Stimulated activated CD8-positive, alpha-beta memory T cell treated with anti-CD3 and anti-CD28 coated beads, Interleukin-2, amount 100 ng/mL, for 48 hours (primary cell): ENCODE results near the gene COX6A1.
A peak's percentile ranks its signal among the peaks of the same experiment; 100 is the strongest.

Experiments
- DNase-seq, 2 donors: peaks; one replicate each; pipeline ENCODE4 v3.0.0-alpha.2; 2020; ENCODE audit warnings: low read depth in 2 of 2

COX6A1 gene

DNA sequence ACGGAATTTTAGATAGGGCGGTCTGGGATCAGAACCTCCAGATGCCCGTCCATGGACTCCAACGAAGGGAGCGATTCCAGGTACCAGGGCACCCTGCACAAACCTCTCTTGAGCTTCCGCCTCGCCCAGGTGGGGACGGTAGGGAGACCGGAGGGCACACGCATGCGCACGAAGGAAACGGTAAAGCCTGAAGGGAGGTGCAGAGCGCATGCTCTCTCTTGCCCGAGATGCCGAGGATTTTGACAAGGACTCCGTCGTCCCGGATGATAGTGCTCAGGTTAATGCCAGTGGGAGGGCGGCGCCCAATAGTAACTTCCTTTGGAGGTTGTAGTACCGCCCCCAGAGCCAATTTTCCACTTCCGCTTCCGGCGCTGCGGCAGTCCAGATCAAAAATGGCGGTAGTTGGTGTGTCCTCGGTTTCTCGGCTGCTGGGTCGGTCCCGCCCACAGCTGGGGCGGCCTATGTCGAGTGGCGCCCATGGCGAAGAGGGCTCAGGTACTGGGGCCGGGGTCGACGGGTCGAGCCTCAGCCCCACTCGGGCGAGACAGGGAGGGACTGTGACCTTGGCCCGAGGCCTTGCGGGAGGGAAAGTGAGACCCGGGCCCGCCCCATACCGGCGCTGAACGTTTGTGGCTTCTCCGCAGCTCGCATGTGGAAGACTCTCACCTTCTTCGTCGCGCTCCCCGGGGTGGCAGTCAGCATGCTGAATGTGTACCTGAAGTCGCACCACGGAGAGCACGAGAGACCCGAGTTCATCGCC lies at the start of gene COX6A1:
COX6A1 (plus strand) TSS at position 379 of the 760 bp plus-strand sequence; CDS start at position 393, 14 bp downstream.
- DNase-seq = peak; percentile 94 to 98

DNA sequence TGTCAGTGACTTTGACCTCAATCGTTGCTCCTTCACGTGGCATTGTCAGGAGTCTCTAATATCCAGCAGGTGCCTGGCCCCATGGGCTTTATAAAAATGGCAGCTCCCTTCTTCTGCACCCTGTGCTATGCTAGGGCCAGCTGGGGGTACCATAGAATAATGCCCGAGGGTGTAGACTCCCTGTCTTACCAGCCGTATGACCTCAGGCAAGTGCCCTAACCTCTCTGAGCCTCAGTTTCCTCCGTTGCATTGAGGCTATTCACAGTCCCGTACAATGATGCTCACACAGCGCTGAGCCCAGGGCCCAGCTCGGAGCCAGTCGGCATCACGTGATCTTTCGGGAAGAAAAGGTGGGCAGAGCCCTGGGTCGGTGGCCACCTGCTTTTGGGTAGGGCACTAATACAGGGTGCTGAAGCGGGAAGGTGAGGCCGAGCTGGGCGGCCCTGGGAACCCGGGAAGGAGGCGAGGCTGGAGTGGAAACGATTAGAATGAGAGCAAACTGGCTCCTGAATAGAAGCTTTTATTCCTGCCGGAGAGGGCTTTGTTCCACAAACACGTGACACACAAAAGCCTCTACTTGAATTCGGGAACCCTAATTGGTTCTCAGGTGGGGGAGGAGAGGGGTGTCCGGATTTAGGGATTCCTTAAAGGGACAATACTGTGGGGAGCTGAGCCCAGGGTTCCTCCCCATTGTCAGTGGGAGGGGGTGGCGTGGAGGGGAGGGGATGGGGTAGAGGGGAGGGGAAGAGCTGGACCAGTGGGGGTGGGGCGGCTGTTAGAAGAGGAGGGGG lies 49.0 kb upstream of the COX6A1 start:
- no peak for DNase-seq

DNA sequence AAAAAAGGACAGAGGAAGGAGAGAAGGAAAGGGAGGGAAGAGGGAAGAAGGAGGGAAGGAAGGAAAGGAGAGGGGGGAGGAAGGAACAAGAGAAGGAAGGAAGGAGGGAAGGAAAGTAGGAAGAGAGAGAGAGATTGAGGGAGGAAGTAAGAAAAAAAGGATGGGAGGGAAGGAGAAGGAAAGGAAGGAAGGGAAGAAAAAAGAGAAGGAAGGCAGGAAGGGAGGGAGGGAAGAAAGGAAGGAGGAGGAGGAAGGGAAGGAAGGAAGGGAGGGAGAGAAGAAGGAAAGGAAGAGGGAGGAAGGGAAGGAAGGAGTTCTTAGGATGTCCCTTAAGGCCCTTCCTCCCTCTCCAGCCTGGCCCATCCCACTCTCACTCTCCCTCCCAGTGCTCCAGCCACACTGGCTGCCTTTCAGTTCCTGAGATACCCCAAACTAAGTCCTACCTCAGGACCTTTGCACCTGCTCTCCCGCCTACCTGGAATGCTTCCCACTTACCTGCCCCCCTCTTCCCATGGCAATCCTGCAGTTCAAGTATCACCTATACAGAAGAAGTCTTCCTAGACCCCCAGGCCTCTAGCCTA lies 47.3 kb upstream of the COX6A1 start:
- DNase-seq = no peak

DNA sequence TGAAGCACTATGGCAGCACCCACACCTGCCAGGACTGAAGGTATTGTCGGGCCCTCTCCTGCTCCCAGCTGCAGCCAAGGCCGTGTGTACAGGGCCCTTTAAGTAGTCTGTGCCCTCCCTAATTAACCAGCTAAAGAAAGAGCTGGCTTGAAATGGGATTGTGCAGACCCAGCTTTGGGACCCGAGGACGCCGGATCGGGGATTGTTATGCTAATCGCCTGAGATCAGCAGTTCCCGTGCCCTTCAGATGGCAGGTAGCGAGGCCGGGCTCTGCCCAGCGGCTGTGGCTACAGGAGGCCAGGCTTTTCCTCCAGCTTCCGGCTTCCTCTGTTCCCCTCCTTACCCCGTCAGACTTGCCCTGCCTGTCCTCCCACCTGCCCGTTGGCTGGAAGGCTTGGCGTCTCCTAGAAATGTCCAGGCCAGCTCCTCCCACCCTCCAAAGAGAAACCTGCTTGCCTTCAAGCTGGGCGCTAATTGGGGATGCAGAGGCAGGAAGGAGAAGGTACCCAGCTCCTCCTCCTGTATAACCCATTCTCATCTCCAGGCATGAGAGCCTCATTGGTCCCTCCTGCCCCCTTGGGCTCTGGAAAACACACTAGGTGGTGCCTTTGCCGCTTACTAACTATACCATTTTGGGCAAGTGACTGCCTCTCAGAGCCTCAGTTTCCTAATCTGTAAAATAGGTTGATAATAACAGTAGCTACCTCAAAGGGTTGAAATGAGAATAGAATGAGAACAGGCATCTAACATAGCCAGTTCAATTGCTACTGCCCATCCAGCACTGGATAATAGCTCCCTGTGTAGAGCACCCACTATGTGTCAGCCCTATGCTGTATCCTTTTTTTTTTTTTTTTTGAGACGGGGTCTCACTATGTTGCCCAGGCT lies 43.2 kb upstream of the COX6A1 start:
- DNase-seq = no peak

DNA sequence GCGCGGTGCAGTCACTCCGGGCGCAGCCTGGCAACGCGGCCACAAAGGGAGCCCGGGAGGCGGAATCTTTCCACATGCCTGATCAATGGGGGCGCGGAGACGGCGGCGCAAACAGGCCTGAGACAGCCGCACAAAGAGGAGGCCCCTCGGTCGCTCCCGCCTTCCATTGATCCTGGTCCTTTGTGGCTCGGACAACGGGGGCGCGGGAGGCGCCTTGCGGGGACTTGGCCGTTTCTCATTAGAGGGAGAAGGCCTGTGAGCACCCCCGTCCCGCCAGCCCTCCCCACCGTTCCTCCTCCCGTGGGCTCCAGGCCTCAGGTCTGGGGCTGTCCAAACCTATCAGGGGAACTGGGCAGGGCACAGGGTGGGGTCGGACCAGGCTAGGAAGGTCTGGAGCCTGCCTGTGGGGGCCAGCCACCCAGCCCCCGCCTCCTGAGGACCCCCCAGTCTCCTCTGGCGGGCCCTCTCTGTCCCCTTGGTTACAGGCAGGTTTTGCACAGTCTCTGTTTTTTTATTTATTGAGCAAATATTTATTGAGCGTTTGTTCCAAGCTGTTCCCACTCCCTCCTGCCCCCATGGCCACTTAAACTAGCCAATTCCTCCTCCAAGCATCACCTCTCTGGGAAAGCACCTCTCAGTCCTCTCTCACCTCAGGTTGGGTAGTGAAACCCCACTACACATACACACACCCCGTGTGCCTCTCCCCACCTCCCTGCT lies 39.9 kb upstream of the COX6A1 start:
- no peak for DNase-seq

DNA sequence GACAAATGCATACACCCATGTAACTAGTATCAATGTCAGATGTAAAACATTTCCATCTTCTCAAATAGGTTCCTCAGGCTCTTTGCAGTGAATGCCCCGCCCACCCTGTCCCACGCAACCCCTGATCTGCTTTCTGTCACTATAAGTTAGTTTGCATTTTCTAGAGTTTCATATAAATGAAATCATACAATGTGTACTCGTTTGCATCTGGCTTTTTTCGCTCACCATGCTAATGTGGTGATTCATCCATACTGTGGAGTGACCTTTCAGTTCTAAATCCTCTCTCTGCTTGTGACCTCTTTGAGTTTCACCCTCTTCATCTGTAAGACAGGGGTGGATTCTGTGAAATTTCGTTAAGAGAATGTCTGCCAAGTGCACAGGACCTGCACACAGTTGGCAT lies 38.4 kb upstream of the COX6A1 start:
- DNase-seq = peak in 1 of 2 donors; percentile 4

DNA sequence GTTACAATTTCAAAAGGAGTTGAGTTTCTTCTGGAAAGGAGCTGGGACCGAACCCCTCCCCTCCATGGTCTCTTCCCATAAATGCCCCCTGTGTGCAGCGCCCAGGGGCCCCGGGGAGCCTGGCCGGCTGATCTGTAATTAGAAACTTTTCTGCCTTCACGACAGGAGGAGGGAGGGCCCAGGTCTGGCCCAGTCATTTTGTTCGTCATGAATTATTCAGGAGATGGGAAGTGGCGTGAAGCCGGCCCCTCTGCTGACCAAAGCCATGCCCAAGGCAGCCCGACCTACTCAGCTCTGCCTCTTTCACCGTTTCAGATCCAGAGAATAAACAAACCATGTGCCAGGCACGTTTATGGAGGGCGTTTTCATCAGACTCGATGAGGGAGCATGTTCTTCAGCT lies 35.7 kb upstream of the COX6A1 start:
- DNase-seq = no peak

DNA sequence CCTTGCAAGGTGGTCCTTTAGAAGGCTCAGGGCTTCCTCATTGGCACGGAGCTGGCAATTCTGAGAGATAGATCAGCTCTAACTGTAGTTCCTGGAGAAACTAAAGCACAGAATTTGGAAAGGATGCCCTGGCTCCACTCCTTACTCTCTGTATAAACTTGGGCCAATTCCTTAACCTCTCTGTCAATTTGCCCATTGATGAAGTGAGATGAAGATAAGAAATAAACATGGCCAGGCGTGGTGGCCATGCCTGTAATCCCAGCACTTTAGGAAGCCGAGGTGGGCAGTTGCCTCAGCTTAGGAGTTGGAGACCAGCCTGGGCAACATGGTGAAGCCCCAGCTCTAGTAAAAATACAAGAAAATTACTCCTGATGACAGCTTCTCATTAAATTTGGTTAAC lies 34.0 kb upstream of the COX6A1 start:
- no peak for DNase-seq

DNA sequence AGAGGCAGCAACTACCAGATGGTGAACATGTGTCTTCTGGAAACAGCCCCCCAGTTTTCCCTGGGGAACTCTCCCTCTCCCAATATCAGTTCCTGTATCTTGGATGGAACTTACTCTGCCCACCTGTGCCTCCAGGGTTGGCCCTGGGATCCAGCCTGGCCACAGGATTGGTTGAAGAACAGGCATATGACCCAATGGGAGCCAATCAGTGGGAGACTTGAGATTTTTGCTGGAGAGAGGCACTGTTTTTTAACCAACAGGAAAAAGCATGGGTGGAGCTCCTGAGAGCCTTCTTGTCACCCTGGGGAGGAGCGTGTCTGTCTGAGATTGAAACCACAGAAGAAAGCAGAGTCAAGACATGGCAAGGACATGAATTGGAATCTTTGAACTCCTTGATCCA lies 33.6 kb upstream of the COX6A1 start:
- no peak for DNase-seq

DNA sequence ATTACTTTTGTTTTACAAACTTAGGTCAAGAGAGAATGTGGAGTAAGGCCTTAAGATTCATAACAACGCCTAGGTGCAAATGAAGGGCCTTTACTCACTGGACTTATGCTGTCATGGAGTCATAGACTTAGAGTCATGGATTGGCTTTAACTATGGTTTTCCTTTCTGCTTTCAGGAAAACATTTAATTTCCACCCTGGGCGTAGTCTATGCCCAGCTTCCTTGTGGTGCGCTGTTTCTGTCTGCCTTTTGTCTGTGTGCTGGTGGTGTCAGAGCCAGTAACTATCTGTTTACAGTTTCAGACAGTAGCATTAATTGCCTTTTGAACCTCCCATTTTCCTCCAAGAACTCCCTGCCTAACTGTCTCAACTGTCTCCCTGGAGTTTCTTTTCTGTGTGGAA lies 31.8 kb upstream of the COX6A1 start:
- DNase-seq = no peak

DNA sequence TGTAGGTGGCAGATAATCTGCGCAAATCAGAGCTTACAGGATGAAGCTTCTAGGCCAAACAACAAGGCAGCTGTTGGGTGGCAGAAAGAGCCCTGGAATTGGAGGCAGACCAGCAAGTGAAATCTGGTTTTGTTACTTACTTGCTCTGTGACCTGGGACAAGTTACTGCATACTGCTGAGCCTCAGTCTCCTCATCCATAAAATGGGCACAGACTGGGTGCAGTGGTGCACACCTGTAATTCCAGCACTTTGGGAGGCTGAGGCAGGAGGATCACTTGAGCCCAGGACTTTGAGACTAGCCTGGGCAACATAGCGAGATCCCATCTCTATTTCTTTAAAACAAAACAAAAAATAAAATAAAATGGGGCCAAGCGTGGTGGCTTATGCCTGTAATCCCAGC lies 31.4 kb upstream of the COX6A1 start:
- DNase-seq = no peak

DNA sequence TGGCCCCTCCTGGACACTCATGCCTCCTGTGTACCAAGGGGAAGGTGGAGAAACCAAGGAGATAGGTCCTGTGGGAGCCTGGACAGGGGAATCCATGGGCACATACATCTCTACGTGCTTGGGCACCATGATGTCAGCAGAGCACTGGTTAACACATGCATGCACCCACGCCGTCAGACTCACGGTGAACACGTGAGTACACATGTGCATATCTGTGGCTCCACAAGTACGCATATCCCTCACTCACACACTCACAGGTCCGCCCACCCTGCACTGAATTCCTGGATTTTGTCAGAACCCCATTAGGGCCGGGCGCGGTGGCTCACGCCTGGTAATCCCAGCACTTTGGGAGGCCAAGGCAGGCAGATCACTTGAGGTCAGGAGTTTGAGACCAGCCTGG lies 29.1 kb upstream of the COX6A1 start:
- DNase-seq = no peak

DNA sequence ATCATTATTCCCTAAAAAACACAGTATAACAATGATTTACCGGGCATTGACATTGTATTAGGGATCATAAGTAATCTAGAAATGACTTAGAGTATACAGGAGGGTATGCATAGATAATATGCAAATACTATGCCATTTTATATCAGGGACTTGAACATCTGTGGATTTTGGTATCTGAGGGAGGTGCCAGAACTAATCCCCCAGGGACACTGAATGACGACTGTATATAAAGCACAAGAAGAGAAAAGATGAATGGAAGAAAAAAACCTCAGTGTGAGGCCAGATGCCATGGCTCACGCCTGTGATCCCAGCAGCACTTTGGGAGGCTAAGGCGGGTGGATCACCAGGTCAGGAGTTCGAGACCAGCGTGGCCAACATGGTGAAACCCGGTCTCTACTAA lies 25.5 kb upstream of the COX6A1 start:
- no peak for DNase-seq

DNA sequence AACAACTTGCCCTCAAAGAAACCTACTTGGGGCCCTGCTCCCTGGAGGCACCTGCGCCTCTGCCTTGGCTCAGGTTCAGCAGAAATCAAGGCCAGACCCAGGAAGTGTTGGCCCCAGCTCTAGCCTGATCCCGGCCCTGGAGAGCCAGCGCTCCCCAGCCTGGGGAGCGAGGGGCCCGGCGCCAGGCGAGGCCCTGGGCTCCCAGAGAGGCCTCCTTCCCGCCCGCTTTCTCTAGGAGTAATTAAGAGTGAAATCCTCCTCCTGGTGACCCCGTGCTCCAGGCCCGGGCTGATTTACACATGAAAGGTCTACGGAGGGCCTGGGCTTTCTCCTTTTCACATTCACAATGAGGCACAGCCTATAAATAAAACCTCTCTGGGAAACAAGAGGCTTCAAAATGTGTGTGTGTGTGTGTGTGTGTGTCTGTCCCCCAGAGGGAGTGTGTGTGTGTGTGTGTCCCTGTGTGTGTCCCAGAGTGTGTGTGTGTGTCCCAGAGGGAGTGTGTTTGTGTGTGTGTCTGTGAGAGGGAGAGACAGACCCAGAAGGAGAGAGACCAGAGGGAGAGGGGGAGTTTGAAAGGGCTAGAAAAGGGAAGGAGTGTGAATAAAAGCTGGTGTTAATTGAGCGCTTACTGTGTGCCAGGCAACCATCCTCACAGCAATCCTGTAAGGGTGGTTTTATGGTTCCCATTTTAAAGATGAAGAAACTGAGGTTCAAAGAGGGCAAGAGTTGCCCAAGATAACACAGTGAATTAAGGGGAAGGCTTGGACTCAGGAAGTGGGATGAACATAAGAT lies 23.8 kb upstream of the COX6A1 start:
- DNase-seq = no peak

DNA sequence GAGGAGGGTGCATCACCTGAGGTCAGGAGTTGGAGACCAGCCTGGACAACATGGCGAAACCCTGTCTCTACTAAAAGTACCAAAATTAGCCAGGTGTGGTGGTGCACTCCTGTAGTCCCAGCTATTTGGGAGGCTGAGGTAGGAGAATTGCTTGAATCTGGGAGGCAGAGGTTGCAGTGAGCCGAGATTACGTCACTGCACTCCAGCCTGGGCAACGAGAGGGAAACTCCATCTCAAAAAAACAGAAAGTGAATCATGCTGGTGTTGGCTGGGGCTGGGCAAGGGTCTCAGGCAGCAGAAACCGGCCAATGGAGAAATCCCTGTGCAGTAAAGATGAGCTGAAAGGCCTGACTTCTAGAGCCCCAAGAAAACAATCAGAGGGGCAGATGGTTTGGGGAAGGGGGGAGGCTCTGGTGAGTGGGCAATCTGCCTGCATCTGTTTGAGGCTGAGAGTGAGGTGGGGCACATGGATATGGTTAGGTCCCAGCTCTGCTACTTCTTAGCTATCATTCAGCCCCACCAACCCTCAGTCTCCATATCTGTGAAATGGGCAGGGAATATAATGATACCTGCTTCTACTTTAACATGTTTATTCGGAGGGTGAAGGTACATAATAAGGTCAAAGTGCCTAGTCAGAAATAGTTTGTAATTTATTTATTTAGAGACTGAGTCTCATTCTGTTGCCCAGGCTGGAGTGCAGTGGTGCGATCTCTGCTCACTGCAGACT lies 21.3 kb upstream of the COX6A1 start:
- no peak for DNase-seq

DNA sequence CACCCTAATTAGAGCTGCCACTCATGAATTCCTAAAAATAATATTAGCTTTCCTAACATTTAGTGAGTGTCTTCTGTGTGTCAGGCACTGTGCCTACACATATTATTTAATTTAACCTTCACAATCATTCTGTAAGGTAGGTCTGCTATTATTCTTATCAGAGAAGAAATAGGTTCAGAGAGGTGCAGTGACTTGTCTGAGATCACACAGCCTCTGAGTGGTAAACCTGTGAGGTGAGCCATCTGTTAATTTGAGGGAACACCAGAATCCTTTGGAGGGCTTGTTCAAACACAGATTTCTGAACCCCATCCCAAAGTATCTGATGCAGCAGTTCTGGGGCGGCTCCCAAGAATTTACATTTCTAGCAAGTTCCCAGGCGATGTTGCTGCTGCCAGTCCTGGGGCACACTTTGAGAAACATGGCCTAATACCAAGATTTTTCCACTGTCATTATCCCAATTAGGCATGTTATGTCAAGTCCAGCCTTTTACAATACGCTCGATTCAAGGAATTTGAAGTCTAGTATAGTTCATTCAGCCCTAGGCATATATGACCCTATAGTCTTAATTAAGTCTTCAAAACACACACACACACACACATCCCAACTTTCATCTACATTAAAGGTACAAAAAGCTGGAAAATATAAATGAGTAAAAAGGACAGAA lies 19.9 kb upstream of the COX6A1 start:
- no peak for DNase-seq

DNA sequence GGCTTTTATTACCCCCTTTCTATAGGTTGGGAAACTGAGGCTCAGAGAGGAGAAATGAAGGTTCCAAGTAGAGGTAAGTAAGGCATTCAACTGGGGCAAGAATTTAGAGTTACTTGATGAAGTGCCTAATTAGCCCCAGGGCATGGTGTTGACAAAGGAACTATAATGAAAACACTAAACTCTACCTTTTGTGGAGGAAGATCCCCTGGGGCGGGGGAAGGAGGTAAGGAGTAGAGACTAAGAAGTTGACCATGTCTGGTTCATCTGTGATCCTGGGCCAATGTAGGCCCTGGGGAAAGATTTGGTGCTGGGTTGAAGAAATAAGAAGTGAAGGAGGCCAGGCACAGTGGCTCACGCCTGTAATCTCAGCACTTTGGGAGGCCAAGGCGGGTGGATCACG lies 16.2 kb upstream of the COX6A1 start:
- no peak for DNase-seq

DNA sequence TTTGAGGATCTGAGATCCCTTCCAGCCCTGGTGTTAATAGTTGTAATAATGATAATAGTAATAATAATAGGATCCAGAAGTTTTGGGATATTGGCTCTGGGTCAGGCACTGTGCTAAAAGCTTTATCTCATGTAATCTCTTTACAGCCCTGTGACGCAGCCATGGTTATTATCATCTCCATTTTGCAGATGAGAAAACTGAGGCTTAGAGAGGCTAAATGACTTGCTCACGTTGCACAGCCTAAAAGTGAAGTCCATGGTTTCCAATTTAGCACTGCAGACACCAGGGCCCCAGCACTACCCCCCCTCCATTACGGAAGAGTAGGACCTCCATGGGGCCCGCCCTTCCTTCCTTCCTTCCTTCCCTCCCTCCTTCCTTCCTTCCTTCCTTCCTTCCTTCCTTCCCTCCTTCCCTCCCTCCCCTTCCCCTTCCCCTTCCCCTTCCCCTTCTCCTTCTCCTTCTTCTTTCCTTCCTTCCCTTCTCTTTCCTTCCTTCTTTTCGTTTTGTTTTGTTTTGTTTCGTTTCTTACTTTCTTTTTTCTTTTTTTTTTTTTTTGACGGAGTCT lies 14.9 kb upstream of the COX6A1 start:
- no peak for DNase-seq

DNA sequence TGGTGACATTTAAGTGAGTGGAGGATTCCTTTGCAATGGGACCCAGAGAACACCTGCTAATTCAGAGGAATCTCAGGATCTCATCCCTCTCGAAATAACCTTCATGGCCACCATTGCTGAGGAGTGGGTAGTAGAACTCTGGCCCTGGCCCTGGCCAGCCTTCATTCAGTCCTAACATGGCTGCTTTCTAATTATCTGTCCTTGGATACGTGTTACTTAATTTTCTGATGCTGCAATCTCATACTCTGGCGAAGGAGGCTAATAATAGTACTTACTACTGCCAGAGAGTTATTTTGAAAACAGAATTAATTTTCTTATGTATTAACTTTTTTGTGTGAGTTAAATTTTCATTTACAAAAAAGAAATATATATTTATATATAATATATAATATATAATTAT lies 12.1 kb upstream of the COX6A1 start:
- no peak for DNase-seq
